Measurements from ENCODE around the gene SLC6A19.

Gene SLC6A19

GRCh38 chr5:1273745-1274144, 72.3 kb downstream of the SLC6A19 start:
- TF ChIP-seq CTCF (IDR thresholded peaks at IDR 0.05; ENCODE audit: low read depth, low read length, missing control alignments): no peak
- no peak for DNase-seq (ENCODE audit: low read depth)
- H3K4me3 ChIP-seq (ENCODE audit: low read depth, low read length): no peak overlapping the region

GRCh38 chr5:1274471-1274870, 73.1 kb downstream of the SLC6A19 start:
- no peak for TF ChIP-seq CTCF (IDR thresholded peaks at IDR 0.05; ENCODE audit: low read depth, low read length, missing control alignments)
- no peak overlapping the region for H3K4me3 ChIP-seq (ENCODE audit: low read depth, low read length)
- DNase-seq (ENCODE audit: low read depth): no peak
